Measurements from ENCODE around the gene ARHGAP4. TPM values are rescaled to one million over a fixed set of nuclear protein-coding genes. Genes with fewer than 3 reads are reported as not detected.

Gene ARHGAP4
- total and polyA plus RNA-seq, 2 donors (not counting 1 experiment from before 2014, with no cell fraction given), result 0.51 to 1.5 TPM

DNA sequence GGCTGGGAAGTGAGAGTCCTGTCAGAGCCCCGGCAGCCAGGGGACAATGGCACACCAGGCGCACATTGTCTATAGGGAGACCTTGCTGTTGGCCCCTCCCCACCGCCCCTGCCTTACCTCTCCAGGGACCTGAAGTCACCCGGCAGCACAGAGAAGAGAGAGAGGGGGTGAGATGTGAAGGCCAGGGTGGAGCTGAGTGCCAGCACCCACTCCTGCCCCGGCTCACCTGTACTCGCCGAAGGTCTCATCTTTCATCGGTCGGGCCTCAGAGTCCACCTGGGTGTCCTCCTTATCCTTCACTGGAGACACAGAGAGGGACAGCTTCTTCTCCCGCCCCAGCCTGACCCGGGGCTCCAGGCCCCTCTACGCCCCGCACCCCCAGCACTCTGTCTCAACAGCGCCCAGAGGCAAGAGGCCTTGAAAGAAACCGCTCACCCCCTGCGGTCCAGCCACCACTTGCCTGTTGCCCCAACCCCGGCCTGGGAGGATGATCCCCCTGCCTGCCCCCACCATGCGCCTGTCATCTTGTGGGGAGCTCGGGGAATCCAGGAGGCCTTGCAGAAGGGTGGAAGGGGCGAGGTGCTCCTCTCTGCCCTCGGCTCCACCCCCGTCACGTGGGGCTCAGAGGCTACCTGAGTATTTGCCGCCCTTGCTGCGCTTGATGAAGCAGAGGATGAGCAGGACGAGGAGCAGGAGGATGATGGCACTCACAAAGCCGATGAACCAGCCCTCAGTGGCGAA lies 62.6 kb downstream of the ARHGAP4 start:
- no peaks in the 10 kb centered on the region for H3K9me3 ChIP-seq (ENCODE audit: control insufficient read depth, insufficient read depth, low read depth, low read length)
- no peaks in the 10 kb centered on the region for H3K79me2 ChIP-seq (ENCODE audit: control insufficient read depth, insufficient read depth, low read length)
- no peak for DNase-seq (ENCODE audit: low read depth in 2 of 2)
- no peaks in the 10 kb centered on the region for H3K36me3 ChIP-seq (ENCODE audit: control insufficient read depth, insufficient read depth, low read length)
- H3K27ac ChIP-seq (ENCODE audit: insufficient read depth, low read length), result no peak overlapping the region
- no peaks in the 10 kb centered on the region for H3K27me3 ChIP-seq (ENCODE audit: control insufficient read depth, insufficient read depth, low read length)
- no peaks in the 10 kb centered on the region for H4K20me1 ChIP-seq (ENCODE audit: control insufficient read depth, extremely low read depth, insufficient read depth, low read length)
- H3K4me3 ChIP-seq (replicated peaks in 1 of 4; ENCODE audit: control extremely low read depth in 1 of 4, insufficient read depth in 1 of 4, low read depth in 3 of 4, low read length in 4 of 4), result no peak overlapping the region
- TF ChIP-seq, protein P1, sequence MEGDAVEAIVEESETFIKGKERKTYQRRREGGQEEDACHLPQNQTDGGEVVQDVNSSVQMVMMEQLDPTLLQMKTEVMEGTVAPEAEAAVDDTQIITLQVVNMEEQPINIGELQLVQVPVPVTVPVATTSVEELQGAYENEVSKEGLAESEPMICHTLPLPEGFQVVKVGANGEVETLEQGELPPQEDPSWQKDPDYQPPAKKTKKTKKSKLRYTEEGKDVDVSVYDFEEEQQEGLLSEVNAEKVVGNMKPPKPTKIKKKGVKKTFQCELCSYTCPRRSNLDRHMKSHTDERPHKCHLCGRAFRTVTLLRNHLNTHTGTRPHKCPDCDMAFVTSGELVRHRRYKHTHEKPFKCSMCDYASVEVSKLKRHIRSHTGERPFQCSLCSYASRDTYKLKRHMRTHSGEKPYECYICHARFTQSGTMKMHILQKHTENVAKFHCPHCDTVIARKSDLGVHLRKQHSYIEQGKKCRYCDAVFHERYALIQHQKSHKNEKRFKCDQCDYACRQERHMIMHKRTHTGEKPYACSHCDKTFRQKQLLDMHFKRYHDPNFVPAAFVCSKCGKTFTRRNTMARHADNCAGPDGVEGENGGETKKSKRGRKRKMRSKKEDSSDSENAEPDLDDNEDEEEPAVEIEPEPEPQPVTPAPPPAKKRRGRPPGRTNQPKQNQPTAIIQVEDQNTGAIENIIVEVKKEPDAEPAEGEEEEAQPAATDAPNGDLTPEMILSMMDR (conservative IDR thresholded peaks at IDR 0.05 in 1 of 2, IDR thresholded peaks at IDR 0.05 in 1 of 2; ENCODE audit: low read depth in 1 of 2, low read length in 2 of 2), result no peak
- TF ChIP-seq EZH2 (IDR thresholded peaks at IDR 0.05; ENCODE audit: low read length, missing control alignments), result no peak
- no peak overlapping the region for H3K4me2 ChIP-seq (ENCODE audit: extremely low read depth, insufficient read depth, low read length)
- no peak overlapping the region for H2AFZ ChIP-seq (ENCODE audit: low read length)
- no peaks in the 10 kb centered on the region for H3K4me1 ChIP-seq (ENCODE audit: control insufficient read depth, extremely low read depth, insufficient read depth, low read length)
- no peak overlapping the region for H3K9ac ChIP-seq (ENCODE audit: insufficient read depth, low read length)

DNA sequence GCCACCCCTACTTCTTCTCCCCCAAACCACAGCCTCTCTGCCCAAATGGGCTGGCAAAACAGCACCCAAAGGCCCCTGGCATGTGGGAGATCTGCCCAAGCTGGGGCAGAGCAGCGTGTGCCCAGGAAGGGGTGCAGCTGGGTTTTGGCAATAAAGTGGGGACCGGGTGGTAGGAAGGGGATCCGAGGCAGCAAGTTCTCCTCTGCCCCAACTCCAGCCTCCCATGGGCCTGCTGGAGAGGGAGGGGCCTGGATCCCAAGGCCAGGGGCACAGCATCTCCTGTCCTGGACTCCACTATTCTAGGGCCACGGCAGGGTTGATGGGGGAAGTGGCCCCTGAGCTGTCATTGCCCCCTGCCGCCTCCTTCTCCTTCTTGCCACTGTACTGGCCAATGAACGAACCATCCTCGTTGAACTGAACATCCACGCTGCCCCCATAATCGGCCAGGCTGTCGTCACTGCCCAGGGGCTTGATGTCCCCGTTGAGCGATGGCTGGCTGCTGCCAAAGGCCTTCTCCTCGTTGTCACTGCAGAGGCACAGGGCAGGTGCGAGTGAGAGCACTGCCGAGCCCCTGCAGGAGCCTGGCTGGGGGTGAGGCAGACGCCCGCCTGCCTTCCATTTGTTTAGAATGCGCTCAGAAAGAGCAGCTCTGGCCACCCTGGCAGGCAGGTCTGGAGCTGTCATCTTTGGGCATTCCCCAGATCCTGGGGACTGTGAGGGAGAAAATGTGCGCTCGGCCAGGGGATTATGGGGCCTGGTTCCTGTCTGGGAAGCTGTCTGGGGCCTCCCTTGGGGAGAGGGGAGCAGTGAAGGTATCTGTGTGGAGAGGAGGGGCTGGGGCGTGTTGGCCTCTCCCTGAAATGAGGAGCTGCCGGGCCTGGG lies 63.5 kb downstream of the ARHGAP4 start:
- no peak overlapping the region for H3K4me3 ChIP-seq (replicated peaks in 1 of 4; ENCODE audit: control extremely low read depth in 1 of 4, insufficient read depth in 1 of 4, low read depth in 3 of 4, low read length in 4 of 4)
- no peak overlapping the region for H3K4me2 ChIP-seq (ENCODE audit: extremely low read depth, insufficient read depth, low read length)
- DNase-seq (ENCODE audit: low read depth in 2 of 2), result no peak
- no peaks in the 10 kb centered on the region for H3K27me3 ChIP-seq (ENCODE audit: control insufficient read depth, insufficient read depth, low read length)
- no peaks in the 10 kb centered on the region for H3K79me2 ChIP-seq (ENCODE audit: control insufficient read depth, insufficient read depth, low read length)
- no peak overlapping the region for H3K9ac ChIP-seq (ENCODE audit: insufficient read depth, low read length)
- H3K36me3 ChIP-seq (ENCODE audit: control insufficient read depth, insufficient read depth, low read length), result no peaks in the 10 kb centered on the region
- H3K9me3 ChIP-seq (ENCODE audit: control insufficient read depth, insufficient read depth, low read depth, low read length), result no peaks in the 10 kb centered on the region
- no peak overlapping the region for H2AFZ ChIP-seq (ENCODE audit: low read length)
- TF ChIP-seq EZH2 (IDR thresholded peaks at IDR 0.05; ENCODE audit: low read length, missing control alignments), result no peak
- TF ChIP-seq, protein P1 (conservative IDR thresholded peaks at IDR 0.05 in 1 of 2, IDR thresholded peaks at IDR 0.05 in 1 of 2; ENCODE audit: low read depth in 1 of 2, low read length in 2 of 2), result no peak
- H3K4me1 ChIP-seq (ENCODE audit: control insufficient read depth, extremely low read depth, insufficient read depth, low read length), result no peaks in the 10 kb centered on the region
- H4K20me1 ChIP-seq (ENCODE audit: control insufficient read depth, extremely low read depth, insufficient read depth, low read length), result no peaks in the 10 kb centered on the region
- no peak overlapping the region for H3K27ac ChIP-seq (ENCODE audit: insufficient read depth, low read length)

DNA sequence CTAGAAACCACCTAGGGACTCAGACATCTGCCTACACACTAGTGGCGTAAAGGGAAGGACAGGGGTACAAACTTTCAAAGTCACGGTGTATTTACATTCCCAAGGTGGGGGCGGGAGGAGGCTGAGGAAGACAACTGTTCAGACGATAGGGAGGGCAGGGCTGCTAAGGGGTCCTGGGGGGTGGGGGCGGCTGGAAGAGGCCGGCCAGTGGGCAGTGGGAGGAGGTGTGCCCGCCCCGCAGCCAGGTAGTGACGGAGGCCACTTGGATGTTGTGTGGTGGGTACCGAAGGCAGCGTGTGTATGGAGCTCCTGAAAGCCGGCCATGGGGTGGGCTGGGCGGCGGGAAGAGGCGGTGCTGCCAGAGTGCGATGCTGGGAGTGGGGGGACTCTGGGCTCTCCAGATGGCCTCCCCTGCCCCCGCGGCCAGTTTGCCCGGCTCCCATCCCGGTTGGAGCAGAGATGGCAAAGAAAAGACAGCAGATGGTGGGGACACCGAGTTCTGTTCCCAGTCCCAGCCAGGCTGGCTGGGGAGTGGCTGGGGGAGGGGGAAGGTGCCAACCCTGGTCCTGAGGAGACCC lies 64.2 kb downstream of the ARHGAP4 start:
- H3K27ac ChIP-seq (ENCODE audit: insufficient read depth, low read length), result no peak overlapping the region
- no peaks in the 10 kb centered on the region for H3K9me3 ChIP-seq (ENCODE audit: control insufficient read depth, insufficient read depth, low read depth, low read length)
- H2AFZ ChIP-seq (ENCODE audit: low read length), result no peak overlapping the region
- DNase-seq (ENCODE audit: low read depth in 2 of 2), result no peak
- no peak for TF ChIP-seq EZH2 (IDR thresholded peaks at IDR 0.05; ENCODE audit: low read length, missing control alignments)
- TF ChIP-seq, protein P1 (conservative IDR thresholded peaks at IDR 0.05 in 1 of 2, IDR thresholded peaks at IDR 0.05 in 1 of 2; ENCODE audit: low read depth in 1 of 2, low read length in 2 of 2), result no peak
- H3K79me2 ChIP-seq (ENCODE audit: control insufficient read depth, insufficient read depth, low read length), result no peaks in the 10 kb centered on the region
- no peaks in the 10 kb centered on the region for H3K4me1 ChIP-seq (ENCODE audit: control insufficient read depth, extremely low read depth, insufficient read depth, low read length)
- no peaks in the 10 kb centered on the region for H3K36me3 ChIP-seq (ENCODE audit: control insufficient read depth, insufficient read depth, low read length)
- no peak overlapping the region for H3K4me2 ChIP-seq (ENCODE audit: extremely low read depth, insufficient read depth, low read length)
- H3K9ac ChIP-seq (ENCODE audit: insufficient read depth, low read length), result no peak overlapping the region
- H4K20me1 ChIP-seq (ENCODE audit: control insufficient read depth, extremely low read depth, insufficient read depth, low read length), result no peaks in the 10 kb centered on the region
- no peaks in the 10 kb centered on the region for H3K27me3 ChIP-seq (ENCODE audit: control insufficient read depth, insufficient read depth, low read length)
- no peak overlapping the region for H3K4me3 ChIP-seq (replicated peaks in 1 of 4; ENCODE audit: control extremely low read depth in 1 of 4, insufficient read depth in 1 of 4, low read depth in 3 of 4, low read length in 4 of 4)

Data from fibroblast of lung (primary cell).